Right renal cortex interstitium (tissue), 3 donors: Measurements from ENCODE around the gene TNFRSF1B. TPM values are rescaled to one million over a fixed set of nuclear protein-coding genes. Genes with fewer than 3 reads are reported as not detected.
A peak's percentile ranks its signal among the peaks of the same experiment; 100 is the strongest.
"Not testable (repeated sequence)": the region's sequence is repeated elsewhere in the genome, so short reads cannot be mapped to it uniquely, and the experiment has no call there.

Experiments used
- DNase-seq, 3 donors: peaks; one replicate each; pipeline ENCODE4 v3.0.0-alpha.2; 2013; ENCODE audit warnings: low read depth in 3 of 3, low spot score in 2 of 3
- polyA plus RNA-seq, 3 donors: library from polyadenylated mRNA; unstranded; fragments of 120-200 nt; gene quantifications; one replicate each; pipeline ENCODE4 v1.2.1, GENCODE V29; 2013; ENCODE audit not compliant: insufficient read length in 3 of 3

The TNFRSF1B gene
- polyA plus RNA-seq, 3 donors, result 5.1 to 7.0 (median 6.3) TPM

DNA sequence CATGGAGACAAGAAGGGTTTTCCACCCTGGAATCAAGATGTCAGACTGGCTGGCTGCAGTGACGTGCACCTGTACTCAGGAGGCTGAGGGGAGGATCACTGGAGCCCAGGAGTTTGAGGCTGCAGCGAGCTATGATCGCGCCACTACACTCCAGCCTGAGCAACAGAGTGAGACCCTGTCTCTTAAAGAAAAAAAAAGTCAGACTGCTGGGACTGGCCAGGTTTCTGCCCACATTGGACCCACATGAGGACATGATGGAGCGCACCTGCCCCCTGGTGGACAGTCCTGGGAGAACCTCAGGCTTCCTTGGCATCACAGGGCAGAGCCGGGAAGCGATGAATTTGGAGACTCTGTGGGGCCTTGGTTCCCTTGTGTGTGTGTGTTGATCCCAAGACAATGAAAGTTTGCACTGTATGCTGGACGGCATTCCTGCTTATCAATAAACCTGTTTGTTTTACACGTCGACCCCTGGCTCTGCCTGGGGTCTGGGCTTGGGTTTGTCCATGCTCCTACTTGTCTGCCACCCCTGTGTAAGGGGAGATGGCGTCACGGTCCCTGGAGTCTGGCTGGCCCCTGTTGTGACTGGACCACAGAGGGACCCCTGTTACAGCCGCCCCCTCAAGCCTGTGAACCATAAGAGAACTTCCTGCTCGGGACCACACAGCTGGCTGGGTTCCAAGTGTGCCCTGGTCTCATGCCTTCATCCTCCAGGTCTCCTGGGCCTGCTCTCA lies 42.1 kb downstream of the TNFRSF1B start:
- DNase-seq, result peak; percentile 74 to 78 (median 75)

DNA sequence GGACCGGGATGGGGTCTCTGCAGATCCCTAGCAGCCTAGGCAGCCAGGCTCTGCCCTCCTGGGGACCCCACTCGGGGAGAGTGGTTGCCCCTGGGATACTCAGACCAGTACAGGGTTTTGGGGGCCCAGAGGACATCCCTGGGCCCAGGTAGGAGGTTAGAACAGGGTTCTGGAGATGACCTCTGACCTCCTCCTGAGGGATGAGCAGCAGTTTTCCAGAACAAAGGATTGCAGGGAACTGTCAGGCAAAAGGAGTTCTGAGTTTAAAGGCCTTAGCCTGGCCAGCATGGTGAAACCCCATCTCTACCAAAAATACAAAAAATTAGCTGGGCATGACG lies 42.7 kb downstream of the TNFRSF1B start:
- DNase-seq, result no peak

DNA sequence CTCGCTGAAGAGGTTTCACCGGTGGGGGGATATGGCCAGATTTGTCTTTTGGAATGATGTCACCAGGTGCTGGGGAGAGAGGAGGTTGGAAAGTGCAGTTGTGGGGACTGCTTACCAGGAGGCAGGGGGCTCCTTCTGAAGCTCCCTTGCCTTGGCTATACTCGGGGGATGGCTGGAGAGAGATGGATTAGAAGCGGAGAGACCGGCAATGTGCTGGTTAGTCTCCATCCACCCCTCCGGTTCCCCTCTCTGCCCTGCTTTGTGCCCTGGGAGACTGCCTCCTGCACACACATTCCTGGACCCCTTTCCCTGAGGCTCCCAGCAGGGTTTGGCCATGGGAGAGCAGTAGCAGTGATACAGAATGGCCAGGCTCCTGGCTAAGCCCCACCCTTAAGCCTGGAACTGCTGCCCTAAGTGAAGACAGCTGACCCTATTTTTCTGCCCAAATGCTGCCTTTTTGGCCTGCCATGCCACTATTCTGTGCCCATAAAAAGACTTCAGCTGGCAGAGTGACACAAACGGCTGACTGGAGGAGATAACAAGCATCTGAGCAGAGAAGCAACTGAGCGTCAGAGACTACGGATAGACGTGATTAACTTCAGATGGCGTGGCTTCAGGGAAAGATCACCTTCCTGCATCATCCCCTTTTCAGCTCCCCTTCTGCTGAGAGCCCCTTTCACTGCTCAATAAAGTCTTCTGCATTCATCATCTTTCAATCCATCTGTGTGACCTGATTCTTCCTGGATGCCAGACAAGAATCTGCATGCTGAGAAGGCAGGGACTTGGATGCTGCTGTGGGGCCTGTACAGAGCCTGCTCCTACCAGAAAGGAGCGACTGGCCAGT lies 48.5 kb downstream of the TNFRSF1B start:
- no peak for DNase-seq

DNA sequence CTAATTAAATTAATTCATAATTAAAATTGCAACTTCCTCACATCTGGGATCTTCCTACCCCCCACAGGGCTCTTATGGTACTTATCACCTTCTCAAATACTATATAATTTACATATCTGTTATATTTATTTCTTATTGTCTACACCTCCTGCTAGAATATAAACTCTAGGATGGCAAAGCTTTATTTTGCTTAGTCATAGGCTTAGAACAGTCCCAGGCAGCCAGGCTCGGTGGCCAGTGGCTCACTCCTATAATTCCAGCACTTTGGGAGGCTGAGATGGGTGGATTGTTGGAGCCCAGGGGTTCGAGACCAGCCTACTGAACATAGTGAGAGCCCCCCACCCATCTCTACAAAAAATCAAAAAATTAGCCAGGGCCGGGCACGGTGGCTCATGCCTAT lies 53.0 kb downstream of the TNFRSF1B start:
- no peak for DNase-seq

DNA sequence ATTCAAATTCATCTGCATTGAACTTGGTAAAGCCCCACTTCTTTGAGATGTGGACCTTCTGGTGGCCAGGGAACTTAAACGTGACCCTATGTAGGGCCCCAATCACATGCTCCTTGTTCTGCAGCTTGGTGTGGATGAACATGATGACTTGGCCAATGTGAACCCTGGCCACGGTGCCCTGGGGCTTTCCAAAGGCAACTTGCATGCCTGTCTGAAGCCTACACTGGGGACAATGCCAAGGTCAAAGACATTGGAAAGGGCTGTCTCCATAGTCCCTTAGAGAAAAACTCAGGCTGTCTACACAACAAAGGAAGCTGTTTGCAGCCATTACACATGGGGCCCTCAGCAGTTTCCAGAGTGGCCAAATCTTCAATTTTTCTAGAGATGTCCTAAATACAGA lies 54.1 kb downstream of the TNFRSF1B start:
- no peak for DNase-seq

DNA sequence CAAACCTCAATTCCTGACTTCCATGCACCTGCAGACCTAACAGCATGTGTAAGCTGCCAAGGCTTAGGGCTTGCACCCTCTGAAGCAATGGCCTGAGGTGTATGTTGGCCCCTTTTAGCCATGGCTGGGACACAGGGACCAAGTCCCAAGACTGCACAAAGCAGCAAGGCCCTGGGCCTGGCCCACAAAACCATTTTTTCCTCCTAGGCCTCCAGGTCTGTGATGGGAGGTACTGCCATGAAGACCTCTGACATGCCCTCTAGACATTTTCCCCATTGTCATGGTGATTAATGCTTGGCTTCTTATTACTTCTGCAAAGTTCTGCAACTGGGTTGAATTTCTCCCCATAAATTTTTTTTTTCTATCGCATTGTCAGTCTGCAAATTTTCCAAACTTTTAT lies 55.9 kb downstream of the TNFRSF1B start:
- not testable (repeated sequence) for DNase-seq

DNA sequence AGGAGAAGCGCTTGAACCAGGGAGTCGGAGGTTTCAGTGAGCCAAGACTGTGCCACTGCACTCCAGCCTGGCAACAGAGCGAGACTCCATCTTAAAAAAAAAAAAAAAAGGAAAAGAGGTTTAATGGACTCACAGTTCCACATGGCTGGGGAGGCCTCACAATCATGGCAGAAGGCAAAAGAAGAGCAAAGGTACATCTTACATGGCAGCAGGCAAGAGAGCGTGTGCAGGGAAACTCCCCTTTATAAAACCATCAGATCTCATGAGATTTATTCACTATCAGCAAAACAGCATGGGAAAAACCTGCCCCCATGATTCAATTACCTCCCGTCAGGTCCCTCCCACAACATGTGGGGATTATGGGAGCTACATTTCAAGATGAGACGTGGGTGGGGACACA lies 57.3 kb downstream of the TNFRSF1B start:
- not testable (repeated sequence) for DNase-seq

DNA sequence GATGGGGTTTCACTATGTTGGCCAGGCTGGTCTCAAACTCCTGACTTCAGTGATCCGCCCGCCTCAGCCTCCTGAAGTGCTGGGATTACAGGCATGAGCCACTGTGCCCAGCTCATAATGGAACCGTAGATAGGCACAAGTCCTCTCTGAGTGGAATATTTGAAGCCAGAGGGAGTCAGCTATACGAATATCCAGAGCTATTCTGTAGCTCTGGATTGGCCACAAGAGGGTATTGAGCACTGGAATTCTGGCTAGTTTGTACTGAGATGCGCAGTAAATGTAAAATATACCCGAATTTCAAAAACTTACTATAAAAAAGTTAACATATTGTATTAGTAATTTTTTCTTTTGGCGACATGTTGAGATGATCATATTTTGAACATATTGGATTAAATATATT lies 62.2 kb downstream of the TNFRSF1B start:
- no peak for DNase-seq

DNA sequence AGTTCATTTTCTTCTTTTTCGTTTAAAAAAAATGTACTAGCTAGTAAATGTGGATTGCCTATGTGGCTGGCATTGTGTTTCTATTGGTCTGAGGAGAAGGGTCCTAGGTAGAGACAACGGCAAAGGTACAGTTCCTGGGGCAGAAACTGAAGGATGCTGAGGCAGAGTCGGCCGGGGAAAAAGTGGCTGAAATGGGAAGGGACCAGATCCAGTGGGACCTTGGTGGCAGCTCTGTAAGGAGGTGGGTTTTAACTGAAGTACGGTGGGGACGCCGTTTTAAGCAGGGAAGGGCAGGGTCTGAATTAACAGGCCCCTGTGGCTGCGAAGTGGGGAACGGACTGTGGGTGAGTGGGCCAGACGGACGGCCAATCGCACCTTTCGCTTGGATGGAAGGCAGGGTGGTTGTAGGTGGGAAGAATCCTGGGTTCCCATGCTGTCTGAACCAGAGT lies 62.6 kb downstream of the TNFRSF1B start:
- DNase-seq, result no peak

DNA sequence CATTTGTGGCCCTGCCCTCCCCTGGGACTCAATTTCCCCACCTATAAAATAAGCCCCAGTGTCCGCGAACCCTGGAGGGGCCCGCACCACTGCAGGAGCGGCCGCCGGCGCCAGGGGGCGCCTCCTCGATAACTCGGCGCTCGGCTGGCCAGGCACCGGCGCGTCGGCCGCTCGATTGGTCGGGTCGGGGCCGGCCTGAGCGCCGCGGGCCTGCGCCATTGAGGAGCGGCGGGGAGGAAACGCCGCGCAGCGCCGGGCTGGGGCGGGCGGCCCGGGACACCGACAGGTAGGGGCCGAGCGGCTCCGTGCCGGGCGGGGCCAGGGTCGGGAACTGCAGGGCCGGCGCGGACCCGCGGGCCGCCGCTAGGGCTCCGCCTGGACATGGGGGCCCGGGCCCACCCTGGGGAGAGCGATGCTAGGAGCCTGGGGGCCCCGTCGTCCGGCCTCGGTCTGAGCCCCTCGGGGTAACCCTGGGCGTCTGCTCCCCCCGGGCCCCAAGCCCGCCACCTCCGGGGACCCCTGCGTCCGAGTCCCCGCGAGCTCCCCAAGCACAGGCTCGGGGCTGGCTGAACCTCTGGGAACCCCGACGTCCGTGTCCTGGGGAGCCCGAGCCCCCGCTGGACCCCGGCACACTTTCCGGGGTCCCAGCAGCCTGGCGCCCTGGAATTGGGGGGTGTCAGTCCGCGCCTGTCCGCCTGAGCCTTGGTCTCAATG lies 63.2 kb downstream of the TNFRSF1B start, which contains the start of gene VPS13D:
Gene VPS13D (plus strand): TSS at position 196 of the 714 bp plus-strand sequence. CDS start 4,237 bp downstream, outside the sequence.
- peak; percentile 43 to 55 (median 47) for DNase-seq

DNA sequence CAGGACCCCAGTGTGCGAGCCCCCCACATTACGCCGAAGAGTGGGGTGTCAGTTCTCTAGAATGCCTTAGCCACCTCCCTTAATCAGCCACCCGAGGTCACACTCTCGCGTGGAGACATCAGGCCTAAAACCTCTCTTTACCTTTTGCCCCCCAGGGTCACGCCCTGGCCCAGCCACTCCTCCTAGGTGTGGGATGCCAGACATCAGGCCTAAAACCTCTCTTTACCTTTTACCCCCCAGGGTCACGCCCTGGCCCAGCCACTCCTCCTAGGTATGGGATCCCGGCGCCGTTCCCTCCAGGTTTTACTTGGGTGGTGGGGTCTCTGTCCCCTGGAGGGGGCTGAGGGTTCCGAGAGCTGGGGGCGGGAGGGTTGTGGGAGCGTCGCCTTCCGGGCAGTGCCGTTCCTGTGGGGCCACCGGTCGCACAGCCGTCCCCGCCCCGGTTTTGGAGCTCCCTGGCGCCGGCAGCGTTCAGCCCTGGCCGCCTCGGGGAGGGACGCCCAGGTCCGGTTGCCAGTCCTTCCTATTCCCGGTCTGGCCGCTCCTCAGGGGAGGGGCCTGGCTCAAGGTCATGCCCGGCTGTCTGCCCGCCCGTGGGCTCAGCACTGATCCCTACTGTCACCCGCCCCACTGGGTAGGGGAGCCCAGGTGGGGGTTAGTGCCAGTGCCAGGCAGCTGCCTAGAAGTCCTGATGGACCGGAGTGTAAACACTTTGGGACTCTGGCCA lies 63.9 kb downstream of the TNFRSF1B start:
- DNase-seq, result no peak

DNA sequence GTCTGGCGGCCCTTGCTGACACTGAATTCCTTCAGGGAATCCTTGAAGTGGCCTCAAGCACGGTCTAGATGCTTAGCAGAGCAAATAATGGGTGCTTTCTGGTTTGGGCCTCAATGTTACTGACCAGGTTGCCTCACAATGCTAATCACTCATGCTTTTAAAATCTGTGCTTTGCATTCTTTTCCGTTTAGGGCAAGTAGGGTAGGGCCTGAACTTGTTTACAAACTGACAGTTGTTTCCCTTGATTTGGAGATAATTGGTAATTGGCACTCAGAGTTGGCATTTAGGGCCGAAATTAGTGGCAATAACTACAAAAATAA lies 64.4 kb downstream of the TNFRSF1B start:
- DNase-seq, result no peak

DNA sequence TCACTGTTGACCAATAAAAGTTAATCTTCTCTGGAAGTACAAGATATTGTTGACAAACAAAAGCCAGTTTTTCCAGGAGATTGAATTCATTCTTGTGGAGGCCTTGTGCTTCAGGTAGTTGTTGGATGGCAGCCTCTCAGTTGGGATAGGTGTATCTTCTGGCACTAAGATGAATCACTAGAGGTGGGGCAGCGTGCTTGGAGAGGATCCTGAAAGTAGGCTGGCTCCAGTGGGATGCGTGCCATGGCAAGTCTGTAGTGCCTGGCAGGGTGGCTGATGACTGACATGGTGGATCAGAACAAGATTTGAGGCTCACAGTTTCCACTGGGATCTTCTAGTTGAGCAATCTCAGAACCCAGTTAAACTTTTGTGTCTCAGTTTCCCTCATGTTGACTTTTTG lies 65.4 kb downstream of the TNFRSF1B start:
- DNase-seq, result no peak

DNA sequence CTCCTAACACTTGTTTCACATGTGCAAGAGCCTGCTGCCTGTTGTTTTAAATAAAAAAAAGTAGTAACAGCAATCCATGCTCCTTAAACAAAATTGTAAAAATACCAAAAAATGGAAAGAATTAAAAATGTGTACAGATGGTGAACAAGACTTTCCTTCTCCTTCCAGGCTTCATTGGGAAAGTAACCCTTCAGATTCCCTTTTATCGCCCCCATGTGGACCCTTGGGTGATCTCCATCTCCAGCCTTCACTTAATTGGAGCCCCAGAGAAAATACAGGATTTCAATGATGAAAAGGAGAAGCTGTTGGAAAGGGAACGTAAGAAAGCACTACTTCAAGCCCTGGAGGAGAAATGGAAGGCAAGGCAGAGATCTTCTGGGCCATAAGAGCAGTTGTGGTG lies 77.3 kb downstream of the TNFRSF1B start:
- DNase-seq, result no peak

DNA sequence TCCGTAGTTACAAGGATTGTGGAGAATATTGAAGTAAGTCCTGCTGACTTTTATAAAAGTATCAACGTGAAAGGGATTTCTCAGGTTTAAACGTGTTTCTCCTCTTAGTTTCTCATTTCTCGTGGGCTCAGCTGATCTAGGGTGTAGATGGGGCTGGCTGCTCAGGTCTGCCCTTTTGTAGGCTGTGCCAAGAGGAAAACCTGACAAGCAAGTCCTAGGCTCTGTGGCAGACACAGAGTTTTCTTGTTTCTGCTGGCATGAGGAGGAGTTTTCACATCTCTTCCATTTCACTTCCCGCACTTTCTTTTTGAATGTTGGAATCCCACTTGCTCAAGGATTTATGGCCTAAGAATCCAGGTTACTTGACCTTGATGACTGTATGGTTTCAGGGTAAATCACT lies 77.8 kb downstream of the TNFRSF1B start:
- no peak for DNase-seq

DNA sequence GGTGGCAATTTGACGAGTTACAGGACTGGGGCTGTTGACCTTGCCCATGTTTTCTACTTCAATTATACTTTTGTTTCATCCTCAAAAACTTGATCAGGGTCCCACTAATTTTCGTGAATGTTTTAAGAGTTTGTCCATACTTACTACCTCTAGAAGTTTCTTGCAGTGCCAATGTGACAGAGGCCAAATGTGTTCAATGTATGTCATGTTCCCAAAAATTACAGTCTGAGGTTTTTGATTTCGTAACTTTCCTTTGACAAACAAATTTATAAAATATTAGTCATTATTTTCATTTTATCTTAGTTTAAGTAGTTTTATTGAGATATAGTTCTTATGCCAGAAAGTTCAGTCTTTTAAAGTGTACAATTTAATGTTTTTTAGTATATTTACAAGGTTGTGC lies 78.3 kb downstream of the TNFRSF1B start:
- no peak for DNase-seq

DNA sequence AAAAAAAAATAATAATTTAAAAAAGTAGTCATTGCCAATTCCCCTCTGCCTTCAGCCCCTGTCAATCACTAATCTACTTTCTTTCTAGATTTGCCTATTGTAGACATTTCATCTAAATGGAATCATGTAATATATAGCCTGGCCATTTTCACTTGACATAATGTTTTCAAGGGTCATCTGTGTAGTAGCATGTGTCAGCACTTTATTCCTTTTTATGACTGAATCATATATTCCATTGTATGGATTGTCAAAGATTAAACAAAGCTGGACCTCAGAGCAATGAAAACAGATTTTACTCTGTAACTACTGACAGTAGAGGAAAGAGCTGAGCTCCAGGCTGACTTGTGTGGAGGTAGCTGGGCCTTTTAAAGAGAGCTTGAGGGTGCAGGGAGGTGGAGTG lies 78.9 kb downstream of the TNFRSF1B start:
- no peak for DNase-seq

DNA sequence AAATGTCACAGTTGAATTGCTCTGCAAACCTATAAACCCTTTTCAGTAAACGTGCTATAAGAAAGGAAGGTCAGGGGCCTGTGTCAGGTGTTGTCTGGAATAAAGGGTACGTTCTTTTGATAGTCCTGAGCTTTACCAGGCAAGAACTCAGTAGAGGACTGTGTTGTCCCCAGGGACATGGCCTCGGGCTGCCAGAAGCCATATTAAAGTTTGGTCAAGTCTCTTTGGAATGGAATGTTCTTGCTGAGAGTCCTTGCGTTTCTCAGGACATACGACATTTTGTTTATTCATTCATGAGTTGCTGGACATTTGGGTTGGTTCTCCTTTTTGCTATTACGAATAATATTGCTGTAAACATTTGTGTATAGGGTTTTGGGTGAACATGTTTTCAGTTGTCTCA lies 79.8 kb downstream of the TNFRSF1B start:
- no peak for DNase-seq

DNA sequence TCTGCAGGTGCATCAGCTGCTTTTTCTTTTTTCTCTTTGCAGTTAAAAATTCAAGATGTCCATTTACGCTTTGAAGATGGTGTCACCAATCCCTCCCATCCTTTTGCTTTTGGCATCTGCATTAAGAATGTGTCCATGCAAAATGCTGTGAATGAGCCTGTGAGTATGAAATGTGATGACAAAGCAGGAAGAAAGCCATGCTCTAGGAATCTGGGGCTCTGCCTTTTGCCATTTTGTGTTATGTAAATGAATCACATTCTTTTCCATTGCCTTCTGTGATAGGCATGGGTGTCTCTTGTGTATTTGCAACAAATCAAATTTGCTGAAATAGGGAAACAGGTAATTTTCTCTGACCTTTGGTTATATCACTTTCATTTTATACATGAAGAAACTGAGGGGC lies 82.4 kb downstream of the TNFRSF1B start:
- no peak for DNase-seq

DNA sequence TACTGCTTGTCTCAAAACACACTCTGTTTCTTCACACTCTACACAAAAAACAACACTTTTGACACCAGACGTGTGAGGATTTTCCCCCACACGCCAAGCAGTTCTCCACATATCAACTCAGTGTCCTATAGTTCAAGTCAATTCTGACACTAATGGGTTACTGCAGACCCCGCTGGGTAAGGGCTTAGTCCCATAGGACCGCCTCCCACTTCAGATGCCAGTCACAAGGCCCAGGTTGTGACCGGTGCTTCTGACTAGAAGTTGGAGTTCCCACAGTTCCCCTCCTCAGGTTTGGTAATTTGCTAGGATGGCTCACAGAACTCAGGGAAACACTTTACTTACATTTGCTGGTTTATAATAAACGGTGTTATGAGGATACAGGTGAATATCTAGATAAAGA lies 83.0 kb downstream of the TNFRSF1B start:
- no peak for DNase-seq

DNA sequence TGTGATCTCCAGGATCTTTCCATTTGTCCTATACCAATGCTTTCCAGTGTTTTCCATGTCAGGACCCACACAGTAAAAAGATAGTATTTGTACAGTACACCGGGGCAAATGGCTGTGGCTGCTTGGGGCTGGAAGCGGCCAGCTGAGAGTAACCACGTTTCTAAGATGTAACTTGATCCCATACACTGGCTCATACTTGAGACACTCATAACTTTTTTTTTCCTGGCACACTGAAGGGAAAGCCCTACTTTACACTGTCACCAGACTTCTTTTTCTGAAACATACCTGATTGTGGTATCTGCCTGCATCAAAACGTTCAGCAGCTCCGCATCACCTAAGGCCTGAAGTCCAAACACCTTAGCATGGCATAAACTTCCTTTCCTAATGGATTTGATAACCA lies 84.7 kb downstream of the TNFRSF1B start:
- no peak for DNase-seq
